BE2C (cell line): ENCODE measurements around the gene RIIAD1.

Source experiments
- DNase-seq: peaks from one replicate; pipeline ENCODE4 v3.0.0-alpha.2; 2020
- H3K27me3 ChIP-seq: fragments of 250-450 bp; sonication (Bioruptor Pico); 2 replicates; pipeline ENCODE4 v1.5.1; 2020; ENCODE audit warnings: mild to moderate bottlenecking
- H3K36me3 ChIP-seq: fragments of 250-450 bp; sonication (Bioruptor Pico); 2 replicates; pipeline ENCODE4 v1.5.1; 2020; ENCODE audit warnings: mild to moderate bottlenecking
- H3K4me1 ChIP-seq: fragments of 250-450 bp; sonication (Bioruptor Pico); 2 replicates; pipeline ENCODE4 v1.5.1; 2020
- H3K4me3 ChIP-seq: 2 replicates; pipeline ENCODE4 v1.5.1; 2011; ENCODE audit warnings: low read depth, low read length
- H3K9me3 ChIP-seq: fragments of 250-450 bp; sonication (Bioruptor Pico); 2 replicates; pipeline ENCODE4 v1.5.1; 2020
- CTCF ChIP-seq: IDR thresholded peaks from 2 replicates; pipeline ENCODE4 v1.5.1; 2012; ENCODE audit warnings: mild to moderate bottlenecking, low read depth, low read length

Gene RIIAD1

GRCh38 chr1:151737479-151737878, 16.2 kb downstream of the RIIAD1 start:
- Histone ChIP-seq H3K27me3 (no peaks in the 10 kb centered on the region), H3K4me3 (no peak overlapping the region), H3K36me3 (no peaks in the 10 kb centered on the region), H3K4me1 (no peaks in the 10 kb centered on the region; the same call in 1 of the 2 replicates), H3K9me3 (peaks cover 6% of the 10 kb centered on the region)
- no peak for DNase-seq
- TF ChIP-seq CTCF, result no peak

GRCh38 chr1:151739590-151740355, 18.5 kb downstream of the RIIAD1 start:
- Histone ChIP-seq H3K4me3 (no peak overlapping the region), H3K27me3 (peaks cover 7% of the 10 kb centered on the region), H3K36me3 (no peaks in the 10 kb centered on the region), H3K4me1 (no peaks in the 10 kb centered on the region; the same call in 1 of the 2 replicates), H3K9me3 (peaks cover 6% of the 10 kb centered on the region)
- no peak for DNase-seq
- no peak for TF ChIP-seq CTCF

- Histone ChIP-seq H3K36me3 (no peaks in the 10 kb centered on the region), H3K27me3 (peaks cover 12% of the 10 kb centered on the region), H3K4me3 (no peak overlapping the region), H3K4me1 (no peaks in the 10 kb centered on the region), H3K9me3 (peaks cover 6% of the 10 kb centered on the region)
- no peak for DNase-seq
- TF ChIP-seq CTCF, result no peak
Observed at GRCh38 chr1:151741516-151741915, 20.2 kb downstream of the RIIAD1 start.

- DNase-seq, result no peak
- Histone ChIP-seq H3K4me1 (no peaks in the 10 kb centered on the region), H3K4me3 (no peak overlapping the region), H3K27me3 (peaks cover 4% of the 10 kb centered on the region; the same call in 1 of the 2 replicates), H3K36me3 (peaks cover 18% of the 10 kb centered on the region), H3K9me3 (no peaks in the 10 kb centered on the region)
- TF ChIP-seq CTCF, result no peak
Observed at GRCh38 chr1:151756291-151756690, 35.0 kb downstream of the RIIAD1 start.

DNA sequence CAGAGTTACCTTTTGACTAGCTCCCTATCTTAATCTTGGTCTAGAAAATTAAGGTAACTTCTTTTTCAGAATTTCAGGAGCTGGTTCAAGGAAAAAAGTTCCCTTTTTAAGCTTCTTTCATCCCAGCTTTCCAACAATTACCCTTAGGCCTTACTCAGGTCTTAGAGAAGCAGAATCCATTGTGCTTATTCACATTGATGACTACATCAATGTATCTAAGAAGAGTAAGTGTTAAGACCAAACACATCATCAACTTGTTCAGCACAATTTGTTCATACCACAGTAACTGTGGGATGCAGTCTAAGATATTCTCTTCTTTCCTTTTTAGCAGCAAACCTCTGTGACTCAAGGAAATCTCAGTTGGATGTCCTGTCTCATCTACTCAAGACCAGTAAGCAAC, 37.9 kb downstream of the RIIAD1 start:
- Histone ChIP-seq H3K36me3 (peaks cover 30% of the 10 kb centered on the region), H3K27me3 (no peaks in the 10 kb centered on the region), H3K9me3 (no peaks in the 10 kb centered on the region), H3K4me1 (no peaks in the 10 kb centered on the region), H3K4me3 (no peak overlapping the region)
- DNase-seq, result no peak
- no peak for TF ChIP-seq CTCF

- DNase-seq, result no peak
- peaks cover 30% of the 10 kb centered on the region for H3K36me3 ChIP-seq
- H3K4me1 ChIP-seq, result no peaks in the 10 kb centered on the region
- no peak overlapping the region for H3K4me3 ChIP-seq
- TF ChIP-seq CTCF, result no peak
- H3K27me3 ChIP-seq, result no peaks in the 10 kb centered on the region
- H3K9me3 ChIP-seq, result no peaks in the 10 kb centered on the region
Observed at GRCh38 chr1:151760597-151761385, 39.5 kb downstream of the RIIAD1 start.
